ENCODE results near the gene NHERF1.

NHERF1 gene

DNA sequence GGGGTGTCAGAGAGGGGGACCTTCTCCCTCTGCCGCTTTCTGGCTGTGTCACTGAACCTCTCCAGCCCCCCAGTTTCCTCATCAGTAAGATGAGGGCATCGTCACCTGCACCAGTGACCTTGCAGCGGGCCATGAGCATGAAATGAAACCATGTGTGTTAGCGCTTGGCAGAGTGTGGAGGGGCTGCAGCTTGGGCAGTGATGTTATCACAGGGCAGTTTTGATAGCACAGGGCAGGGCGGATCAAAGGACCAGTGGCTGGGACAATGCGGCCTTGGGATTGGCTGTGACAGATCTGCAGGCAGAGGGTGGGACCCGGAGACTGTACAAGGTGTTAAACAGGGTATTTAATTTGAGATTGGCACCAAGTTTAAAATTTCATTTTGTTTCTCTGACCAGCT is 66.6 kb downstream of the NHERF1 start:
- DNase-seq = no peak

DNA sequence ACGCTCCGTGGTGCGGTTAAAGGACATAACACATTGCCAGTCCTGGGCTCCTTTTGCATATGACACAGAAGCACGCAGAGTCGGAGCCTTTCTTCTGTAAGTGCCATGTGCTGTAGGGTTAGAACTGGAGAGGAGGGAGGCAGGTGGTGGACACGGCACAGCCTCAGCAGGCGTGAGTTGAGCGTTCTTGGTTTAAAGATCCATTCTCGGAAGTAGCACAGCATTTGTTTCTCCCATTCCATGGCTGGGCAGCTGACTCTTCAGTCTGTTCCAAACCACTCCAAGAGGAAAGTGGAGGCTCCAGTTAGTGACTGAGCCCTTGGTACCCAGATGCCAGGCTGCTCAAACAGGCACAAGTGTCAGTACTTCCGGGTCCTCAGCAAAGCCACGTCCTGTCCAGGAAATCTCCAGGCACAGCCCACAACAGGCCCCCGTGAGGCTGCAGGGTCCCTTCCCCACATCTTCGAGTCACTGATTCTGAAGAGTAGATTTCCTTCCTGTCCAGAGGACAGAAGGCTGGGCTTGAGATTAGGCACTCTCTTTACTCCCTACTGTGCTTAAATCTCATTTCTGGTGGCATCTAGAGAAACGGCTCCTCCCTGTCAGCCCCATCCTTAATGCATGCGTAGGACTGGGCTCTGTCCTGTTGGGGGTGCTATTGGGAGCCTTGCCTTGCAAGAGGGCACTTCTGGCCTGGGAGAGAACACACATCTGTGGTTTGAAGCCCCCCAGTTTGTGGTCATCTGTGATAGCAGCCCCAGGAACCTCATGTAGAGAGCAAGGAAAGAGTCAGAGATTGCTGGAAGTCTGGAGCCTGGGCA is 67.3 kb downstream of the NHERF1 start:
- DNase-seq = no peak

DNA sequence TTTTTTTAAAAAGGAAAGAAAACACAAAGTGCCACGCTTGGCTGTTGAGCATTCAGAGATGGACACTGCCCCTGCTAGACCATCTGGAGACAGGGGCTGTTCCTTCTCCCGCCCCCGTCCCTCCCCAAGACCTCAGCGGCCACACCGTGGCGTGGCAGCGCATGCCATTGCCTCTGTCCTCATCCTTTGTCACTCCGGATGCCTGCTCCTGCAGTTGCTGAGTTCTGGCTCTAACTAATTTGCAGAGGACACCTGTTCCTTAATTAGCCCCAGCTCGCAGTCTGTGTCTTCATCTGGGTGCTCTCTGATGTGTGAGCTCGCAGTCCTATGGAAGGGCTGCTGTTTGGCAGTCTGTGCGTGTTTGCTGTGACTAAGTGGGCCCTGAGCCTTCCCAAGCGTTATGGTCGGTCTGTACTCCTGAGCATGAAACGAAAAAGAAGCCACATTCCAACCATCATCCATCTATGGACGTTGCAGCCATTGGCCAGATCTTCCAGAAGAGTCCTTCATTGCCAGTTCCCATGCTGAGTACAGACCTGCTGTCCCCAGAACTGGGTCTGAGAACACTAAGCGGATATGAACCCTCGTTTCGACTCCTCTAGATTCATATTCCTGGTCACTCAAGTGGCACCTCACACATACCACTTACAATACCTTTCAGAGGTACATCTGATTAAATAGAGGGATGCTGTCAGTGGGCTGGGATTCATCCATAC is 68.6 kb downstream of the NHERF1 start:
- DNase-seq = no peak

DNA sequence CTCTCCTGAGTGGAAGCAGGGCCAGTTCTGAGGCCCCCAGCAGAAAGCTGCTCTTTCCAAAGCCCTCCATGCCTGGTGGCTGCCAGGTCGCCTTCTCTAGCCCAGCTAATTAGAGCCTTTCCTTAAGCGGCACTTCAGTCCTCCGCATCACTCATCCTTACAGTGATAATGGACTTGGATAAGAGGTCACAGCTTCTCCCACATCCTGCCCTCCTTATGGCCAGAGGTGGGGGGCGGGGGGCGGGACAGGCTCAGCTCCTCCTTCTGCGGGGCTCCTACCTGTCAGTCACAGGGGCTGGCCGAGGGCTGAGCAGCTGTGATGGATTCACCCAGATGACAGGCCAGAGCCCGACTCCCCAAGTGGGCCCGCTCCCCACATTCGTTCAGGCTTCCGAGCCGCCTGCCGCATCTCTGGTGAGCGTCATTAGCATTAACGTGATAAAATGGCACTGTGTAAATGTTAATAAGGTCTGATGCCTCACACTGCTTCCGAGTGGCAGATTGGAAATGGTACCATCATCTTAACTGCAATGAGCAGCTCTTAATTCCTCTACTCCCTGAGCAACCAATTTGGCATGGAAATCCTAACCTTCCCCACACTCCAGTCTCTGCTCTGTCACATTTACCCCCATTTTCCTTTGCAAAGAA is 70.0 kb downstream of the NHERF1 start:
- no peak for DNase-seq
